Measurements from ENCODE around the gene TPSAB1. TPM values are rescaled to one million over a fixed set of nuclear protein-coding genes. Genes with fewer than 3 reads are reported as not detected.
"Not testable (repeated sequence)": the region's sequence is repeated elsewhere in the genome, so short reads cannot be mapped to it uniquely, and the experiment has no call there.

TPSAB1 gene
- total RNA-seq, 1 donor, result not detected

- Histone ChIP-seq H3K27me3 (ENCODE audit: insufficient read depth, low read length) (no peaks in the 10 kb centered on the region), H3K27ac (ENCODE audit: low read depth, low read length) (no peak overlapping the region), H3K4me2 (ENCODE audit: insufficient read depth, low read length) (no peak overlapping the region), H3K4me3 (ENCODE audit: insufficient read depth, low read length) (no peak overlapping the region), H3K9me3 (ENCODE audit: low read depth, low read length) (no peaks in the 10 kb centered on the region), H2AFZ (ENCODE audit: low read length) (no peak overlapping the region), H3K79me2 (ENCODE audit: insufficient read depth, low read length) (no peaks in the 10 kb centered on the region), H3K36me3 (ENCODE audit: insufficient read depth, low read length) (no peaks in the 10 kb centered on the region), H4K20me1 (ENCODE audit: insufficient read depth, low read length) (no peaks in the 10 kb centered on the region), H3K4me1 (ENCODE audit: insufficient read depth, low read length) (no peaks in the 10 kb centered on the region)
- DNase-seq (ENCODE audit: insufficient read length, low spot score, missing footprints), result no peak
- TF ChIP-seq, protein P1, sequence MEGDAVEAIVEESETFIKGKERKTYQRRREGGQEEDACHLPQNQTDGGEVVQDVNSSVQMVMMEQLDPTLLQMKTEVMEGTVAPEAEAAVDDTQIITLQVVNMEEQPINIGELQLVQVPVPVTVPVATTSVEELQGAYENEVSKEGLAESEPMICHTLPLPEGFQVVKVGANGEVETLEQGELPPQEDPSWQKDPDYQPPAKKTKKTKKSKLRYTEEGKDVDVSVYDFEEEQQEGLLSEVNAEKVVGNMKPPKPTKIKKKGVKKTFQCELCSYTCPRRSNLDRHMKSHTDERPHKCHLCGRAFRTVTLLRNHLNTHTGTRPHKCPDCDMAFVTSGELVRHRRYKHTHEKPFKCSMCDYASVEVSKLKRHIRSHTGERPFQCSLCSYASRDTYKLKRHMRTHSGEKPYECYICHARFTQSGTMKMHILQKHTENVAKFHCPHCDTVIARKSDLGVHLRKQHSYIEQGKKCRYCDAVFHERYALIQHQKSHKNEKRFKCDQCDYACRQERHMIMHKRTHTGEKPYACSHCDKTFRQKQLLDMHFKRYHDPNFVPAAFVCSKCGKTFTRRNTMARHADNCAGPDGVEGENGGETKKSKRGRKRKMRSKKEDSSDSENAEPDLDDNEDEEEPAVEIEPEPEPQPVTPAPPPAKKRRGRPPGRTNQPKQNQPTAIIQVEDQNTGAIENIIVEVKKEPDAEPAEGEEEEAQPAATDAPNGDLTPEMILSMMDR (IDR thresholded peaks at IDR 0.05; ENCODE audit: extremely low read depth, low read depth, low read length), result no peak
Observed at GRCh38 chr16:1224558-1224957, 15.9 kb upstream of the TPSAB1 start.

GRCh38 chr16:1225051-1225451 is 15.5 kb upstream of the TPSAB1 start, which contains the start of gene TPSG1:
TSS of gene TPSG1 (minus strand) at chr16:1225268. CDS start at chr16:1225252, 16 bp downstream.
- TF ChIP-seq, protein P1 (IDR thresholded peaks at IDR 0.05; ENCODE audit: extremely low read depth, low read depth, low read length), result no peak

DNA sequence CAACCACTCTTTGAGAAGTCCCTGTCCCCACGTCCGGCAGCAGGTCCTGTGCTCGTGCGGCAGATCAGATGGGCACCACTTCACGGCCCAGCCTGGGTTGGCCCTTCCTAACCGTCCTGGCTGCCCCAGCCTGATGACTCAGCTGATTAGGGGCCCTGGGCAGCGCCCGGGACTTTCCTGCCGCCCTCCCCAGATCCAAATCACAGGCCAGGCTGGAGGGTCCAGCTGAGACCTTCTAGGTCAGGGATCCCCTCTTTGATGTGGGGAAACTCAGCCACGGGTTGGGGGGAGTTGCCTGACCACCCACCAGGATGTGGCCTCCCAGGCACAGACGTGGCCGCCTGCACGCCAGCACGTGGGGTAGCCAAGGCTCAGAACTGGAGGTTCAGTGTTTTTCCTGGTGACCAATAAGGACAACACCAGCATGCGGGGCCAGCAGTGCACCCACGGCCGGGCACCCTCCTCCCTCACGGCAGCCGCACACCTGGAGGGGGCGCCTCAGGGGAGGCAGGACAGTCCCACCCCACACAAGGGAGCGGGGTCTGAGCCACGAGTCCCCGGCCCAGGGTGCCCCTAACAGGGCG is 14.7 kb upstream of the TPSAB1 start:
- H3K36me3 ChIP-seq (ENCODE audit: insufficient read depth, low read length); H4K20me1 ChIP-seq (ENCODE audit: insufficient read depth, low read length); H3K4me2 ChIP-seq (ENCODE audit: insufficient read depth, low read length); H3K27me3 ChIP-seq (ENCODE audit: insufficient read depth, low read length); H3K27ac ChIP-seq (ENCODE audit: low read depth, low read length); H2AFZ ChIP-seq (ENCODE audit: low read length); H3K9me3 ChIP-seq (ENCODE audit: low read depth, low read length); H3K4me1 ChIP-seq (ENCODE audit: insufficient read depth, low read length); H3K79me2 ChIP-seq (ENCODE audit: insufficient read depth, low read length); DNase-seq (ENCODE audit: insufficient read length, low spot score, missing footprints); H3K4me3 ChIP-seq (ENCODE audit: insufficient read depth, low read length): not testable (repeated sequence)

More at GRCh38 chr16:1225051-1225451, 15.5 kb upstream of the TPSAB1 start, which contains the start of gene TPSG1:
- Histone ChIP-seq H3K4me3 (ENCODE audit: insufficient read depth, low read length) (no peak within 1 kb of the TSS), H3K9me3 (ENCODE audit: low read depth, low read length) (no peaks in the 10 kb centered on the region), H3K27me3 (ENCODE audit: insufficient read depth, low read length) (no peaks in the 10 kb centered on the region), H3K4me1 (ENCODE audit: insufficient read depth, low read length) (no peaks in the 10 kb centered on the region), H3K36me3 (ENCODE audit: insufficient read depth, low read length) (no peaks in the 10 kb centered on the region), H3K79me2 (ENCODE audit: insufficient read depth, low read length) (no peaks in the 10 kb centered on the region), H3K4me2 (ENCODE audit: insufficient read depth, low read length) (no peak within 1 kb of the TSS), H2AFZ (ENCODE audit: low read length) (no peak within 1 kb of the TSS), H4K20me1 (ENCODE audit: insufficient read depth, low read length) (no peaks in the 10 kb centered on the region), H3K27ac (ENCODE audit: low read depth, low read length) (no peak within 1 kb of the TSS)
- no peak for DNase-seq (ENCODE audit: insufficient read length, low spot score, missing footprints)

DNA sequence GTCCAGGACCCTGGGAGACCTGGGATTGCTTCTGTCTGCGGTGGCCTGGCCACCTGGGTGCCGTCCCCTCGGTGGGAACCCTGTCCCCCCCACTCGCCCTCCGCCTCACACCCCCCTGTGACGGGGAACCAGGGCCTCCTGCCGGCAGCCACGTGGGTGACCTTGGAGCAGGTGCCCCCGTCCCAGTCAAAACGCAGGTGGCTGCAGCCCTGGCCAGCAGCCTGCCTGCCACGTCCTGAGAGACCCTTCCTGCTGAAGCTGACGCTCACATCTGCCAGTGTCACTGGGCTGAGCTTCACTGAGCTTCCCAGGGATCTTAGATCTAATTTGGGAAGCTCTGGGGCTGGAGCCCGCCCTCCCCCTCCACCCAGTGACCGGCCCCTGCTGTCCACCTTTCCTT is 13.8 kb upstream of the TPSAB1 start:
- H3K27me3 ChIP-seq (ENCODE audit: insufficient read depth, low read length); H3K9me3 ChIP-seq (ENCODE audit: low read depth, low read length); H3K27ac ChIP-seq (ENCODE audit: low read depth, low read length); H3K4me3 ChIP-seq (ENCODE audit: insufficient read depth, low read length); H3K4me1 ChIP-seq (ENCODE audit: insufficient read depth, low read length); DNase-seq (ENCODE audit: insufficient read length, low spot score, missing footprints); H2AFZ ChIP-seq (ENCODE audit: low read length); H4K20me1 ChIP-seq (ENCODE audit: insufficient read depth, low read length); H3K36me3 ChIP-seq (ENCODE audit: insufficient read depth, low read length); H3K79me2 ChIP-seq (ENCODE audit: insufficient read depth, low read length); H3K4me2 ChIP-seq (ENCODE audit: insufficient read depth, low read length): not testable (repeated sequence)

DNA sequence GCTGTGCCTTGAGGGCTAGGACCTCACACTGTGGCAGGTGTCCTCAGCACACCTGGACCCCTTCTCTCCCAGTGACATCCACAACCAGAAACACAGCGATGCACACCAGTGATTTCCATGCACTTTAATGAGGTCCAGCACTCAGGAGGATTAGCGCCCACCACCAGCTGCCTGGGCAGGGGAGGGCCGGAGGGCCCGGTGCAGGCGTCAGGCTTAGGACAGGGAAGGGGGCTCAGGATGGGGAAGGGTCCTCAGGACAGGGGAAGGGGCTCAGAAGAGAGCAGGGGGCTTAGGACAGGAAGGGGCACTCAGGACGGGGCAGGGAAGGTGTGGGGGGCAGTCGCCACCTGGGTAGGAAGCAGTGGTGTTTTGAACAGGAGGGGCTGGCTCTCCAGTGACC is 12.3 kb upstream of the TPSAB1 start:
- H3K27me3 ChIP-seq (ENCODE audit: insufficient read depth, low read length); H4K20me1 ChIP-seq (ENCODE audit: insufficient read depth, low read length); H3K9me3 ChIP-seq (ENCODE audit: low read depth, low read length); DNase-seq (ENCODE audit: insufficient read length, low spot score, missing footprints); H3K4me2 ChIP-seq (ENCODE audit: insufficient read depth, low read length); H2AFZ ChIP-seq (ENCODE audit: low read length); H3K79me2 ChIP-seq (ENCODE audit: insufficient read depth, low read length); H3K36me3 ChIP-seq (ENCODE audit: insufficient read depth, low read length); H3K4me3 ChIP-seq (ENCODE audit: insufficient read depth, low read length); H3K4me1 ChIP-seq (ENCODE audit: insufficient read depth, low read length); H3K27ac ChIP-seq (ENCODE audit: low read depth, low read length): not testable (repeated sequence)

DNA sequence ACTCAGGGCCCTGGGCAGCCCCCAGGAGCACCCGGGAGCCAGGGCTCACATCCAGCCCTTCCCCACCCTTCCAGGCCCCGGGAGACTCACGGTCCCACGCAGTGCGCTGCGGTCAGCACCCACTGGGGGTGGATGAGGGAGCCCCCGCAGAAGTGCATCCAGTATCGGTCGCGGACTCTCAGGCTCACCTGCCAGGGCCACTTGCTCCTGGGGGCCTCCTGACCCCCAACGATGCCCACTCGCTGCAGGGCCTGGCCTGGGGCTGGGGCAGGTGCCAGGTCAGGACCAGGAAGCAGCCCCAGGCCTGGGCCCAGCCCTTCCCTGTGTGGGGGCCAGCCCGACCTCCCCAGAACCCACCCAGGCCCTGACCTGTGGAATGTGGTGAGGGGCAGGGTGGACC is 11.0 kb upstream of the TPSAB1 start:
- H3K27ac ChIP-seq (ENCODE audit: low read depth, low read length); H3K36me3 ChIP-seq (ENCODE audit: insufficient read depth, low read length); H3K9me3 ChIP-seq (ENCODE audit: low read depth, low read length); H3K79me2 ChIP-seq (ENCODE audit: insufficient read depth, low read length); H3K27me3 ChIP-seq (ENCODE audit: insufficient read depth, low read length); H3K4me3 ChIP-seq (ENCODE audit: insufficient read depth, low read length); H4K20me1 ChIP-seq (ENCODE audit: insufficient read depth, low read length); DNase-seq (ENCODE audit: insufficient read length, low spot score, missing footprints); H3K4me2 ChIP-seq (ENCODE audit: insufficient read depth, low read length); H3K4me1 ChIP-seq (ENCODE audit: insufficient read depth, low read length); H2AFZ ChIP-seq (ENCODE audit: low read length): not testable (repeated sequence)

- not testable (repeated sequence) for H3K4me1 ChIP-seq (ENCODE audit: insufficient read depth, low read length); H3K4me2 ChIP-seq (ENCODE audit: insufficient read depth, low read length); H3K9me3 ChIP-seq (ENCODE audit: low read depth, low read length); H3K36me3 ChIP-seq (ENCODE audit: insufficient read depth, low read length); H3K79me2 ChIP-seq (ENCODE audit: insufficient read depth, low read length); DNase-seq (ENCODE audit: insufficient read length, low spot score, missing footprints); H3K4me3 ChIP-seq (ENCODE audit: insufficient read depth, low read length); H3K27me3 ChIP-seq (ENCODE audit: insufficient read depth, low read length); H3K27ac ChIP-seq (ENCODE audit: low read depth, low read length); H2AFZ ChIP-seq (ENCODE audit: low read length); H4K20me1 ChIP-seq (ENCODE audit: insufficient read depth, low read length)
Observed at GRCh38 chr16:1230084-1230470, 10.4 kb upstream of the TPSAB1 start, which contains the start of gene TPSB2. TSS of gene TPSB2 (minus strand) at chr16:1230184. CDS start at chr16:1229951, 233 bp downstream.
